ENCODE results near the gene ADGRB3.

DNA sequence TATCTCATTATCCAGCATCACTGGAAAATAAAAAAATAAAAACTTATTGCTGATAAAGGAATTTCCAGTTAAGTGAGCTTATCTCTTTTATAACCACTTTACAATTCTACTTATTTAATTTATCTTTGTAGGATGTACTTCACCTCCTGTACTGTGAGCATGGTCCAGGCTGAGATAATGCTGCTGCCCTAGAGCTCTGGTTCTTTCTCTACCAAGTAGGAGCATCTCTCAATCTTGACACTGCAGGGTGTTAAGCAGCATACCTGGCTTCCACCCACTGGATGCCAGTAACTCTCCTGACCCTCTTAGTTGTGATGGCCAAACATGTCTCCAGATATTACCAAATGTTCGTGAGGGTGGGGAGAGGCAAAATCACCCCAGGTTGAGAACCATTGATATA is 454.5 kb downstream of the ADGRB3 start:
- TF ChIP-seq, protein P1, sequence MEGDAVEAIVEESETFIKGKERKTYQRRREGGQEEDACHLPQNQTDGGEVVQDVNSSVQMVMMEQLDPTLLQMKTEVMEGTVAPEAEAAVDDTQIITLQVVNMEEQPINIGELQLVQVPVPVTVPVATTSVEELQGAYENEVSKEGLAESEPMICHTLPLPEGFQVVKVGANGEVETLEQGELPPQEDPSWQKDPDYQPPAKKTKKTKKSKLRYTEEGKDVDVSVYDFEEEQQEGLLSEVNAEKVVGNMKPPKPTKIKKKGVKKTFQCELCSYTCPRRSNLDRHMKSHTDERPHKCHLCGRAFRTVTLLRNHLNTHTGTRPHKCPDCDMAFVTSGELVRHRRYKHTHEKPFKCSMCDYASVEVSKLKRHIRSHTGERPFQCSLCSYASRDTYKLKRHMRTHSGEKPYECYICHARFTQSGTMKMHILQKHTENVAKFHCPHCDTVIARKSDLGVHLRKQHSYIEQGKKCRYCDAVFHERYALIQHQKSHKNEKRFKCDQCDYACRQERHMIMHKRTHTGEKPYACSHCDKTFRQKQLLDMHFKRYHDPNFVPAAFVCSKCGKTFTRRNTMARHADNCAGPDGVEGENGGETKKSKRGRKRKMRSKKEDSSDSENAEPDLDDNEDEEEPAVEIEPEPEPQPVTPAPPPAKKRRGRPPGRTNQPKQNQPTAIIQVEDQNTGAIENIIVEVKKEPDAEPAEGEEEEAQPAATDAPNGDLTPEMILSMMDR (conservative IDR thresholded peaks at IDR 0.05; ENCODE audit: low read depth, low read length) = no peak
- TF ChIP-seq EZH2phosphoT487 (IDR thresholded peaks at IDR 0.05; ENCODE audit: borderline replicate concordance, low read length) = no peak
- no peak for TF ChIP-seq EZH2 (IDR thresholded peaks at IDR 0.05; ENCODE audit: low read length, unreplicated experiment)
